Measurements from ENCODE around the gene TSPYL1.

GRCh38 chr6:116289876-116290275 lies 10.1 kb upstream of the TSPYL1 start:
- TF ChIP-seq YY1 (tag by site-specific recombination; IDR thresholded peaks at IDR 0.05) (no peak), ZNF133 (tag by site-specific recombination; IDR thresholded peaks at IDR 0.05) (no peak), ZNF140 (tag by site-specific recombination; IDR thresholded peaks at IDR 0.05) (no peak), WT1 (tag by site-specific recombination; IDR thresholded peaks at IDR 0.05) (no peak), PRDM10 (tag by site-specific recombination; IDR thresholded peaks at IDR 0.05) (no peak), REST (tag by site-specific recombination; IDR thresholded peaks at IDR 0.05) (no peak), ZNF292 (tag by site-specific recombination; IDR thresholded peaks at IDR 0.05; ENCODE audit: borderline replicate concordance, low read depth) (no peak), KLF8 (tag by site-specific recombination; IDR thresholded peaks at IDR 0.05) (no peak), CTCF (tag by site-specific recombination; IDR thresholded peaks at IDR 0.05) (no peak), ZBTB7A (tag by site-specific recombination; IDR thresholded peaks at IDR 0.05; ENCODE audit: low read depth) (no peak)

Data from HEK293 (cell line).